CD4-positive, alpha-beta memory T cell (primary cell): ENCODE data around the gene MPP4. TPM values are rescaled to one million over a fixed set of nuclear protein-coding genes. Genes with fewer than 3 reads are reported as not detected.
A peak's percentile ranks its signal among the peaks of the same experiment; 100 is the strongest.
"Not testable (repeated sequence)": the region's sequence is repeated elsewhere in the genome, so short reads cannot be mapped to it uniquely, and the experiment has no call there.

ENCODE experiments used
- CTCF ChIA-PET: fragments of 350-600 bp; sonication (Branson Sonifier 250); formaldehyde crosslinking; loops from one replicate; lab custom pipeline; 2021; ENCODE audit warnings: inconsistent platforms; ENCODE audit not compliant: partially characterized antibody; lab: Charles Lee
- POLR2A ChIA-PET: fragments of 350-600 bp; sonication (Branson Sonifier 250); formaldehyde crosslinking; loops from one replicate; lab custom pipeline; 2021; ENCODE audit not compliant: partially characterized antibody; lab: Charles Lee
- DNase-seq, 5 donors: peaks; one replicate each; pipeline versions ENCODE4 v3.0.0 to v3.0.0-alpha.2; 2020 to 2022; ENCODE audit warnings: mixed read lengths in 1 of 5
- H3K27ac ChIP-seq: one replicate; pipeline ENCODE4 v1.7.0; 2013; ENCODE audit warnings: low read depth, low read length
- H3K27me3 ChIP-seq: 2 replicates; pipeline ENCODE4 v1.7.0; 2013; ENCODE audit warnings: mild to moderate bottlenecking, low read length, moderate library complexity; ENCODE audit not compliant: insufficient read depth
- H3K36me3 ChIP-seq: 2 replicates; pipeline ENCODE4 v1.7.0; 2013; ENCODE audit warnings: mild to moderate bottlenecking, low read length, moderate library complexity; ENCODE audit not compliant: insufficient read depth
- H3K4me1 ChIP-seq: 2 replicates; pipeline ENCODE4 v1.7.0; 2013; ENCODE audit warnings: mild to moderate bottlenecking, low read length, moderate library complexity; ENCODE audit not compliant: insufficient read depth
- H3K4me3 ChIP-seq, 2 donors: one replicate each; pipeline ENCODE4 v1.7.0; 2013; ENCODE audit warnings: low read length in 2 of 2, mild to moderate bottlenecking in 1 of 2
- H3K9me3 ChIP-seq, 2 donors: one replicate each; pipeline ENCODE4 v1.7.0; 2013; ENCODE audit warnings: low read length in 2 of 2, control low read depth in 1 of 2; ENCODE audit not compliant: control insufficient read depth in 1 of 2
- H3K27ac Mint-ChIP-seq, 7 donors: one replicate each; pipeline ENCODE4 v1.8.0; 2020 to 2021; ENCODE audit warnings: mixed read lengths in 7 of 7, mild to moderate bottlenecking in 6 of 7, inconsistent platforms in 3 of 7, moderate library complexity in 3 of 7
- H3K27me3 Mint-ChIP-seq, 2 donors: one replicate each; pipeline ENCODE4 v1.8.0; 2020 to 2021; ENCODE audit warnings: mixed read lengths in 2 of 2
- H3K36me3 Mint-ChIP-seq, 2 donors: one replicate each; pipeline ENCODE4 v1.8.0; 2020 to 2021; ENCODE audit warnings: mixed read lengths in 2 of 2, inconsistent platforms in 1 of 2, mild to moderate bottlenecking in 1 of 2
- H3K4me1 Mint-ChIP-seq, 4 donors: one replicate each; pipeline ENCODE4 v1.8.0; 2020 to 2021; ENCODE audit warnings: mixed read lengths in 4 of 4, mild to moderate bottlenecking in 1 of 4
- H3K4me3 Mint-ChIP-seq, 8 donors: one replicate each; pipeline ENCODE4 v1.8.0; 2020 to 2021; ENCODE audit warnings: mixed read lengths in 8 of 8, mild to moderate bottlenecking in 7 of 8, moderate library complexity in 6 of 8, inconsistent platforms in 3 of 8
- H3K9me3 Mint-ChIP-seq, 8 donors: one replicate each; pipeline ENCODE4 v1.8.0; 2020 to 2021; ENCODE audit warnings: mixed read lengths in 8 of 8, mild to moderate bottlenecking in 5 of 8, inconsistent platforms in 3 of 8, moderate library complexity in 1 of 8
- intact Hi-C: fragments of 100-400 bp; cut with micrococcal nuclease; formaldehyde crosslinking; loops from one replicate; pipeline ENCODE4 v1.15.1; 2023
- polyA plus RNA-seq, 2 donors: library from polyadenylated mRNA; unstranded; fragments of 300-500 nt; fragmentation: Illumina TruSeq; gene quantifications; one replicate each; pipeline ENCODE4 v1.2.3, GENCODE V29; 2021
- total RNA-seq, 2 experiments: library from RNA; stranded (reverse); gene quantifications; one replicate each; pipeline ENCODE4 v1.2.3, GENCODE V29; 2021

The MPP4 gene
- total and polyA plus RNA-seq, 4 experiments from 2014 or later: not detected

DNA sequence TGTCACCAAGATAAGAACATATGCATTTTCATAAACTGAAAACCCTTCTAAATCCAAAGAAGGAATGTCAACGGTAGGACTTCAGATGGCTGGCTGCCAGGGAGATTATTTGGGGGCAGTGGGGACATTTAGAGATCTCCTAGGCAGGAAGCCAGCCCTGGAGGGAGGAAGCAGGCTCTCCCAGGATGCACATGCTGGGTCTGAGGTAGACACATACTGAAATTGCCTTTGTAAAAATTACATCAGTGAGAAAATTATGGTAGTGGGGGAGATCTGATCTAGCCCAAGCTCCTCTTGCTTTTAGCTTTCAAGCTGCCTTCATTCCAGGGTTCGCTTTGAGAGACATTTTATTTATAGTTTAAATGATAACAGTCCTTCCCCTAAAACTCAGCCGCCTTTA lies 24.1 kb downstream of the MPP4 start:
- H3K4me1 ChIP-seq: no peaks in the 10 kb centered on the region
- H3K9me3 ChIP-seq: no peaks in the 10 kb centered on the region
- Mint-ChIP-seq H3K27me3 (peaks cover 1 to 2% of the 10 kb centered on the region in 2 donors), H3K36me3 (no peaks in the 10 kb centered on the region), H3K9me3 (peaks cover 0 to 2% (median 0%) of the 10 kb centered on the region in 8 donors), H3K4me1 (peaks cover 0 to 6% (median 0%) of the 10 kb centered on the region in 4 donors), H3K4me3 (no peak overlapping the region), H3K27ac (no peak overlapping the region)
- DNase-seq: no peak
- no peak overlapping the region for H3K4me3 ChIP-seq
- ChIA-PET CTCF (no interaction called here), POLR2A (no interaction called here)
- H3K27ac ChIP-seq: no peak overlapping the region
- intact Hi-C loops: no loop called here
- no peaks in the 10 kb centered on the region for H3K36me3 ChIP-seq
- no peaks in the 10 kb centered on the region for H3K27me3 ChIP-seq

DNA sequence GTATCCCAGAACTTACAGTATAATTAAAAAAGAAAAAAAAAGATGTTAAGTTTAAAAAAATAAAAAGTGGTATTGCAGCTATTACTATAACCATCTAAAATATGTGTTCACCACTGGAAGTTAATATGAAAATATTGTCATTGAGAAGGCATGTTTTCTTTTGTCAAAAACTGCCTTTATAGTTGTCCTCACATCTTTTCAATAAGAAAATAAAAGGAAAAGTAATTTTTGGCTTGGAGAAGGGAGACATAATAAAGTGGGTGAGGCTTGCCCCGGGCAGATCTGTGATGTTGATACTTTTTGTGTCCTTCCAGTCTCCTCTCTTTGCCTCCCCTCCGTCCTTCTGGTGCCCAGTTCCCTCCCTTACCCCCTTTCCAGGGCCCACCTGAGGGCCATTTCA lies 24.9 kb downstream of the MPP4 start:
- intact Hi-C loops: no loop called here
- Mint-ChIP-seq H3K4me1 (peaks cover 0 to 6% (median 0%) of the 10 kb centered on the region in 4 donors), H3K27me3 (peaks cover 1 to 2% of the 10 kb centered on the region in 2 donors), H3K36me3 (no peaks in the 10 kb centered on the region), H3K27ac (no peak overlapping the region), H3K4me3 (no peak overlapping the region), H3K9me3 (peaks cover 0 to 2% (median 0%) of the 10 kb centered on the region in 8 donors)
- CTCF ChIA-PET: no interaction called here
- DNase-seq: no peak
- POLR2A ChIA-PET: no interaction called here
- H3K36me3 ChIP-seq: no peaks in the 10 kb centered on the region
- H3K4me1 ChIP-seq: no peaks in the 10 kb centered on the region
- no peaks in the 10 kb centered on the region for H3K9me3 ChIP-seq
- no peak overlapping the region for H3K27ac ChIP-seq
- H3K4me3 ChIP-seq: no peak overlapping the region
- no peaks in the 10 kb centered on the region for H3K27me3 ChIP-seq

DNA sequence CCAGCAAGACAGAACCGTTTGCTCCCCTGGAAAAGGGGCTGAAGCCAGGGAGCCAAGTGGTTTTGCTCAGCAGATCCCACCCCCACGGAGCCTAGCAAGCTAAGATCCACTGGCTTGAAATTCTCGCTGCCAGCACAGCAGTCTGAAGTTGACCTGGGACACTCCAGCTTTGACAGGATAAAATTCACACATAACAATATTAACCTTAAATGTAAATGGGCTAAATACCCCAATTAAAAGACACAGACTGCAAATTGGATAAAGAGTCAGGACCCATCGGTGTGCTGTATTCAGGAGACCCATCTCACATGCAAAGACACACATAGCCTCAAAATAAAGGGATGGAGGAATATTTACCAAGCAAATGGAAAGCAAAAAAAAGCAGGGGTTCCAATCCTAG lies 27.2 kb downstream of the MPP4 start:
- H3K4me3 ChIP-seq, CTCF ChIA-PET, H3K27me3 Mint-ChIP-seq, H3K4me3 Mint-ChIP-seq, H3K27me3 ChIP-seq, H3K27ac ChIP-seq, H3K36me3 Mint-ChIP-seq, H3K4me1 Mint-ChIP-seq, H3K9me3 Mint-ChIP-seq, DNase-seq, H3K27ac Mint-ChIP-seq, H3K36me3 ChIP-seq, intact Hi-C loops, POLR2A ChIA-PET, H3K4me1 ChIP-seq, H3K9me3 ChIP-seq: not testable (repeated sequence)

DNA sequence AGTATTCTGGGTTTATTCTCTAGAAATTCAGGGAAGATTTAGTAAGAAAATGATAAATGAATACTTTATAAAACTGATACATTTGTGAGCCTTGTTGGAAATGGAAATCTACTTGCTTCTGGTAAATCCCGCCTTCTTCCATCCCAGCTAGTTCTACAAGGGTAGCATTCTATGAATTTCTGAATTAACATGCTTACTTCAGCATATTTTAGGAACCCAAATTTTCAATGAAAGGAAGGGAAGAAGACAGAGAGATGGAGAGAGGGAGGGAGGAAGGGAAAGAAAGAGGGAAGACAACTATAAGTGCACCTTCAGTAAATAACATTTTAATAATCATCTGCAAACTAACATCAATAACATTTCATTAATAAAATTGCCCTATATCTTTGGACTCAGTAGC lies 28.6 kb downstream of the MPP4 start:
- Histone ChIP-seq H3K27me3 (no peaks in the 10 kb centered on the region), H3K4me3 (no peak overlapping the region), H3K36me3 (no peaks in the 10 kb centered on the region), H3K27ac (no peak overlapping the region), H3K9me3 (no peaks in the 10 kb centered on the region), H3K4me1 (no peaks in the 10 kb centered on the region)
- ChIA-PET CTCF (interaction anchor here (1.0 kb wide), 1 partner anchor 306 kb away, joined by 3 read pairs; no protein-coding TSS in a partner anchor), POLR2A (no interaction called here)
- no peak overlapping the region for H3K27ac Mint-ChIP-seq
- peaks cover 0 to 2% (median 0%) of the 10 kb centered on the region in 8 donors for H3K9me3 Mint-ChIP-seq
- no peak overlapping the region for H3K4me3 Mint-ChIP-seq
- peaks cover 0 to 6% (median 0%) of the 10 kb centered on the region in 4 donors for H3K4me1 Mint-ChIP-seq
- H3K27me3 Mint-ChIP-seq: peaks cover 1 to 2% of the 10 kb centered on the region in 2 donors
- no peak for DNase-seq
- intact Hi-C loops: no loop called here
- H3K36me3 Mint-ChIP-seq: no peaks in the 10 kb centered on the region

DNA sequence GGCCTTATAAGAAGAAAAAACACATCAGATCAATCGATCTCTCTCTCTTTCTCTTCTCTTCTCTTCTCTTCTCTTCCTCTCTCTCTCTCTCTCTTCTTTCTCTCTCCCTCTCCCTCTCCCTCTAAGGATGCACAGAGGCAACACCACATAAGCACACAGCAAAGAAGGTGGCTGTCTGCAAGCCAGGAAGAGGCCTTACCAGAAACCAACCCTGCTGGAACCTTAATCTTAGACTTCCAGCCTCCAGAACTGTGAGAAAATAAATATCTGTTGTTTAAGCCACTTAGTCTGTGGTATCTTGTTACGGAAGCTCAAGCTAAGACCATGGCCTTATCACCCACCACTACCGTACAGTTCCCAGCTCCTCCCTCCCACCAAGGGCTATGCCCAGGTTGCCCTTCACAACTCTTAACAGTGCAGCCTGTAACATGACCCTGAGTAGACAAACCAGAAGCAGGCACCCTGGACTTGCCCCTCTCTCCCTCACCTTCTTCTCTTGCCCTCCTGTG lies 30.0 kb downstream of the MPP4 start:
- POLR2A ChIA-PET: interaction anchor here (1.0 kb wide), 1 partner anchor 25 kb away, joined by 3 read pairs; the partner anchor contains the start of gene TMEM237
- Histone ChIP-seq H3K4me3 (no peak overlapping the region), H3K36me3 (no peaks in the 10 kb centered on the region), H3K4me1 (no peaks in the 10 kb centered on the region), H3K9me3 (no peaks in the 10 kb centered on the region), H3K27ac (no peak overlapping the region), H3K27me3 (no peaks in the 10 kb centered on the region)
- Mint-ChIP-seq H3K9me3 (peaks cover 0 to 2% (median 0%) of the 10 kb centered on the region in 8 donors), H3K4me3 (no peak overlapping the region), H3K36me3 (no peaks in the 10 kb centered on the region), H3K4me1 (peaks cover 0 to 6% (median 0%) of the 10 kb centered on the region in 4 donors), H3K27ac (no peak overlapping the region), H3K27me3 (peaks cover 3 to 5% of the 10 kb centered on the region in 2 donors)
- DNase-seq: no peak
- intact Hi-C loops: no loop called here
- CTCF ChIA-PET: no interaction called here

DNA sequence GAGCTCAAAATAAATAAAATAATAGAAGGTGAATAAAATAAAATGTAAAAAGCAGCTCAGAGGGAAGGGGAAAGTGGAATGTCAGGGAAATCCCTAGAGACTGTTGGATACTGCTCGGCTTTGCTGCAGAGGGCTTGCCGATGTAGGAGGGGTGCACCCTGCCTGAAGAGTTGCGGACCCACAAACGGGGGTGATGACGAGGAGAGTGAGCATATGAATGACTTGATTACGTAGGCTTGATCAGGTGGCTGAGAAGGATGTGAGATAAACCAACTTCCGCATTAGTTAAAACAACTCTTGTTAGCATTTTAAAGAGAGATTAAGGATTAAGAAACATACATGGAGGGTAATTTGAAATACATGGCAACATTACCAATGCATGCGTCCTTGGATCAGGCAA lies 34.1 kb downstream of the MPP4 start:
- H3K27me3 ChIP-seq: no peaks in the 10 kb centered on the region
- Mint-ChIP-seq H3K9me3 (no peaks in the 10 kb centered on the region), H3K27ac (no peak overlapping the region), H3K4me3 (no peak overlapping the region), H3K4me1 (no peaks in the 10 kb centered on the region), H3K36me3 (no peaks in the 10 kb centered on the region), H3K27me3 (peaks cover 2 to 4% of the 10 kb centered on the region in 2 donors)
- no peak overlapping the region for H3K4me3 ChIP-seq
- ChIA-PET CTCF (no interaction called here), POLR2A (no interaction called here)
- intact Hi-C loops: no loop called here
- H3K36me3 ChIP-seq: no peaks in the 10 kb centered on the region
- no peaks in the 10 kb centered on the region for H3K9me3 ChIP-seq
- H3K4me1 ChIP-seq: no peaks in the 10 kb centered on the region
- no peak for DNase-seq
- H3K27ac ChIP-seq: no peak overlapping the region

DNA sequence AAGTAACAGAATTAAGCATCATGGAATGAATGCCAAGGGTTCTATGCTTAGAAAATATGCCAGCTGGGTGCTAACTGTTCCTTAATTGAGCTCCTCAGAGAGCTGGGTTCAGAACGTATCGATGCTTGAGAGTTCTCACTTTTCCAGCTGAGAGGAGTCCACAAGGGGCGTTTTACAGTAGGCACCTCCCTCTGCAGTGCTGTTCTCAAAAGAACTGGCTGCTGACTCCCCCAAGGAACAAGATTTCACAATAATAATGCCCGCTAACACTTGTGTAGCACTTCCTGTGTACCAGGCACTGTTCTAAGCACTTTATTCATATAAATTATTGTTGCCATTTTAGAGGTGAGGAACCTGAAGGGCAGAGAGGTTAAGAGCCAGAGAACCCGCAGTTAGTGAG lies 37.1 kb downstream of the MPP4 start:
- ChIA-PET POLR2A (no interaction called here), CTCF (no interaction called here)
- peaks cover 0 to 2% (median 0%) of the 10 kb centered on the region in 4 donors for H3K4me1 Mint-ChIP-seq
- H3K27me3 Mint-ChIP-seq: peaks cover 7 to 8% of the 10 kb centered on the region in 2 donors
- Histone ChIP-seq H3K4me1 (no peaks in the 10 kb centered on the region), H3K27ac (no peak overlapping the region), H3K4me3 (no peak overlapping the region), H3K36me3 (no peaks in the 10 kb centered on the region), H3K9me3 (no peaks in the 10 kb centered on the region), H3K27me3 (no peaks in the 10 kb centered on the region)
- no peak for DNase-seq
- H3K27ac Mint-ChIP-seq: peak overlapping the region in 1 of 7 donors; percentile 27
- no peaks in the 10 kb centered on the region for H3K36me3 Mint-ChIP-seq
- H3K4me3 Mint-ChIP-seq: no peak overlapping the region
- H3K9me3 Mint-ChIP-seq: no peaks in the 10 kb centered on the region
- intact Hi-C loops: no loop called here
